BLaER1 (cell line): ENCODE results near the gene ZFHX2.

Experiments
- H3K27ac ChIP-seq: shearing (Covaris generic); formaldehyde crosslinking; 2 replicates; pipeline ENCODE4 v1.8.1; 2022
- H3K27me3 ChIP-seq: shearing (Covaris generic); formaldehyde crosslinking; 2 replicates; pipeline ENCODE4 v1.8.1; 2022
- H3K36me3 ChIP-seq: shearing (Covaris generic); formaldehyde crosslinking; 2 replicates; pipeline ENCODE4 v1.8.1; 2022
- H3K4me1 ChIP-seq: shearing (Covaris generic); formaldehyde crosslinking; 2 replicates; pipeline ENCODE4 v1.8.1; 2022
- H3K4me2 ChIP-seq: shearing (Covaris generic); formaldehyde crosslinking; 2 replicates; pipeline ENCODE4 v1.8.1; 2022
- H3K4me3 ChIP-seq: shearing (Covaris generic); formaldehyde crosslinking; 2 replicates; pipeline ENCODE4 v1.8.1; 2022
- H3K9ac ChIP-seq: shearing (Covaris generic); formaldehyde crosslinking; 2 replicates; pipeline ENCODE4 v1.8.1; 2022
- H3K9me3 ChIP-seq: shearing (Covaris generic); formaldehyde crosslinking; 2 replicates; pipeline ENCODE4 v1.8.1; 2022
- H4K20me1 ChIP-seq: shearing (Covaris generic); formaldehyde crosslinking; 2 replicates; pipeline ENCODE4 v1.8.1; 2022
- Cebpa-rat ChIP-seq: shearing (Covaris generic); IDR thresholded peaks from 2 replicates; pipeline ENCODE4 v1.8.1; 2022

ZFHX2 gene

GRCh38 chr14:23481979-23482822 lies 69.4 kb downstream of the ZFHX2 start:
- no peak for TF ChIP-seq Cebpa-rat
- H3K4me3 ChIP-seq: peak overlapping the region; percentile 46
- peaks cover 60% of the 10 kb centered on the region for H3K4me1 ChIP-seq
- peak overlapping the region; percentile 25; the same call in 1 of the 2 replicates for H3K9ac ChIP-seq
- peaks cover 64% of the 10 kb centered on the region for H4K20me1 ChIP-seq
- peak overlapping the region; percentile 48 for H3K27ac ChIP-seq
- H3K9me3 ChIP-seq: no peaks in the 10 kb centered on the region
- H3K4me2 ChIP-seq: peak overlapping the region; percentile 87
- peaks cover 51% of the 10 kb centered on the region for H3K36me3 ChIP-seq
- H3K27me3 ChIP-seq: no peaks in the 10 kb centered on the region

DNA sequence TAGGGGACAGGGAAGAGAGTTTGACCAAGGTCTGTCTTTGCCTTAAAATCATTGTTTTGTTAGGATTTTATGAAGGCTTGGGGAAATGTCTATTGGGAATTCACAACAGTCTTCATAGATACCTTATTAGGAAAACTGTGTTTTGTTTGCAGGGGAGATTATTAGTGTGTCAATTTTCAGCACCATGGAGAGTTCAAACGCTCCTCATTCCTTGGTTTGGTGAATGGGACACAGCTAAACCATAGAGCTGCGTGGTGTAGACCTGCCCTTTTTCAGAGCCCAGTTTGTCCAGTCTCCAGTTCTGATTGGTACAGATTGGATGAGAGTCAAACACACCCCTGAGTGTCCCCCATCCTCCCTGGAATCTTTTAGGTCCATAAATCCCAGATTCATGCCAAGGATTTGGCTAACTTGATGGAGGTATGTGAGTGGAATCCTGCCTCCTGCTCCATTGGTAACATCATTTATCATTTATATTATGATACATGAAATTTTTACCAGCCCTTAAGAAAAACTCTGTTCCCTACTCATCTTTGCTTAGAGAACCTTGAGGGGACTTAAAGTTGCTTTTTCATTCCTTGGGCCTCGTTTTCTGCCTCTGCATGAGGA lies 70.1 kb downstream of the ZFHX2 start:
- no peak overlapping the region for H3K9ac ChIP-seq
- H3K4me1 ChIP-seq: peaks cover 60% of the 10 kb centered on the region
- H4K20me1 ChIP-seq: peaks cover 71% of the 10 kb centered on the region
- peak overlapping the region; percentile 87 for H3K4me2 ChIP-seq
- no peaks in the 10 kb centered on the region for H3K9me3 ChIP-seq
- H3K27me3 ChIP-seq: no peaks in the 10 kb centered on the region
- 0 out of 2 replicates have a peak overlapping the region, but pooled peaks have one; percentile 46 for H3K4me3 ChIP-seq
- no peak overlapping the region for H3K27ac ChIP-seq
- H3K36me3 ChIP-seq: peaks cover 52% of the 10 kb centered on the region
- no peak for TF ChIP-seq Cebpa-rat

DNA sequence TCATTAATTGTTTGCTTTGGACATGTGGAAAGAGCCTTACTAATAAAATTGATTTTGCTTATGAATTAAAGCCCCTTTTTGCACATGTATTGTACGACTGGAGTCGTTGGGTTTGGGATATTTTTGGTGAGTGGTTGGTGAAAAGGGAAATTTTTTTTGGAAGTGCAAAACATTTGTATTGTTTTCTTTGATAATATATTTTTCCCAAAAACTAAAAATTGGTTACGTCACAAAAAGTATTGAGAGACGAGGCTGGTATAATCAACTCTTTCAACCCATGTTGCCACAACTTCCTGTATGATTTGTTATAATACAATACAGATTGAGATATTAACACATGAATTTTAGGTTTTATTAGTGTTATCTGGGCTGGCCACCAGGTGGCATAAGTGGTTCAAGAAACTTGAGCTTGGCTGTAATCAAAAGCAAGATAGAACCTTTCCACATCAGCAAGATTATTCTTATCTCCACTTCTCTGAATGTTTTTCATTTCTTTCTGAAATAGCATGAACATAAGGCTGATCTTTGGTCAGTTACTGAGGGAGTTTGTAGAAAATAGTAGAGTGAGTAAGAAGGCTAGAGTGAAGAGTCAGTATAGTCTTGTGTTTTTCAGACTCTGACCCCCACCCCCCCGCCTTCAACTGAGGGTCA lies 73.3 kb downstream of the ZFHX2 start:
- H3K4me1 ChIP-seq: peaks cover 28% of the 10 kb centered on the region
- peaks cover 66% of the 10 kb centered on the region for H3K36me3 ChIP-seq
- no peak overlapping the region for H3K9ac ChIP-seq
- peaks cover 81% of the 10 kb centered on the region for H4K20me1 ChIP-seq
- H3K27me3 ChIP-seq: no peaks in the 10 kb centered on the region
- no peak overlapping the region for H3K27ac ChIP-seq
- no peak overlapping the region for H3K4me3 ChIP-seq
- TF ChIP-seq Cebpa-rat: no peak
- no peak overlapping the region for H3K4me2 ChIP-seq
- no peaks in the 10 kb centered on the region for H3K9me3 ChIP-seq

DNA sequence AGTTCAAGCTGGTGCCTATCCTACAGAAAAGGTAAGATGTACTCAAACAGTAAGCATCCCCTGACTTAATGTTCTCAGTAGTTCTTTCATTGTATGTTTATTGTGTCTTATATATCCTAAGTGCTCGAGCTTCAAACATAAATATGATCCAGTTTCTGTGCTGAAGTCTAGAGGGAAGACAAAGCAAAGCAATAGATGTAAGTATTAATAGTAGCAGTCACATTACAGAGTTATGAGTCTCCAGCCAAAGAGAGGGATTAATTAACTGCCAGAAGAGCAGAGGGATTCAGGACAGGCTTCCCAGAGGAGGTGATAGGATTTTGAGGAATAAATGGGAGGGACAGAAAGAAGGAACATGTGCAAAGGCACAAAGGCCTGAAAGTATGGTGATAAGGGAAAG lies 80.6 kb downstream of the ZFHX2 start:
- Histone ChIP-seq H3K36me3 (peaks cover 54% of the 10 kb centered on the region), H3K4me2 (peak overlapping the region; percentile 88), H3K27me3 (no peaks in the 10 kb centered on the region), H3K4me3 (no peak overlapping the region), H3K4me1 (peaks cover 12% of the 10 kb centered on the region), H4K20me1 (peaks cover 36% of the 10 kb centered on the region), H3K9ac (no peak overlapping the region), H3K9me3 (no peaks in the 10 kb centered on the region), H3K27ac (no peak overlapping the region)
- TF ChIP-seq Cebpa-rat: no peak
